ENCODE measurements around the gene NUTM1.
"Not testable (repeated sequence)": the region's sequence is repeated elsewhere in the genome, so short reads cannot be mapped to it uniquely, and the experiment has no call there.

The NUTM1 gene

GRCh38 chr15:34337557-34338306, 5.4 kb upstream of the NUTM1 start, which contains the start of gene SLC12A6:
SLC12A6 (minus strand) TSS chr15:34337781; CDS start chr15:34336680, 1,101 bp downstream.
- peak; percentile 74 to 87 (median 80) for DNase-seq (ENCODE audit: low read depth in 4 of 4, low spot score in 1 of 4)

- DNase-seq (ENCODE audit: low read depth in 4 of 4, low spot score in 1 of 4): no peak
These were observed 4.8 kb upstream of the NUTM1 start for GRCh38 chr15:34338347-34338746.

- DNase-seq (ENCODE audit: low read depth in 4 of 4, low spot score in 1 of 4): no peak
These were observed 3.2 kb upstream of the NUTM1 start for GRCh38 chr15:34339946-34340345.

GRCh38 chr15:34341381-34342212, 1.5 kb upstream of the NUTM1 start:
- DNase-seq (ENCODE audit: low read depth in 4 of 4, low spot score in 1 of 4): no peak

GRCh38 chr15:34342213-34342736, 840 bp upstream of the NUTM1 start:
- DNase-seq (ENCODE audit: low read depth in 4 of 4, low spot score in 1 of 4): not testable (repeated sequence)

- no peak for DNase-seq (ENCODE audit: low read depth in 4 of 4, low spot score in 1 of 4)
These were observed 5.0 kb downstream of the NUTM1 start for GRCh38 chr15:34347951-34348638.

- DNase-seq (ENCODE audit: low read depth in 4 of 4, low spot score in 1 of 4): no peak
These were observed 5.7 kb downstream of the NUTM1 start for GRCh38 chr15:34348735-34349300.

GRCh38 chr15:34349769-34350168, 6.7 kb downstream of the NUTM1 start:
- no peak for DNase-seq (ENCODE audit: low read depth in 4 of 4, low spot score in 1 of 4)

- not testable (repeated sequence) for DNase-seq (ENCODE audit: low read depth in 4 of 4, low spot score in 1 of 4)
These were observed 9.9 kb downstream of the NUTM1 start for GRCh38 chr15:34352996-34353395.

- no peak for DNase-seq (ENCODE audit: low read depth in 4 of 4, low spot score in 1 of 4)
These were observed 10.5 kb downstream of the NUTM1 start for GRCh38 chr15:34353627-34354026.

- DNase-seq (ENCODE audit: low read depth in 4 of 4, low spot score in 1 of 4): no peak
These were observed 11.2 kb downstream of the NUTM1 start for GRCh38 chr15:34354286-34354685.

- DNase-seq (ENCODE audit: low read depth in 4 of 4, low spot score in 1 of 4): no peak
These were observed 12.1 kb downstream of the NUTM1 start for GRCh38 chr15:34355241-34355640.

- DNase-seq (ENCODE audit: low read depth in 4 of 4, low spot score in 1 of 4): no peak
These were observed 14.5 kb downstream of the NUTM1 start for GRCh38 chr15:34357653-34358052.

- no peak for DNase-seq (ENCODE audit: low read depth in 4 of 4, low spot score in 1 of 4)
These were observed 15.3 kb downstream of the NUTM1 start for GRCh38 chr15:34358367-34358766.

GRCh38 chr15:34358948-34359347, 15.8 kb downstream of the NUTM1 start:
- DNase-seq (ENCODE audit: low read depth in 4 of 4, low spot score in 1 of 4): no peak

- DNase-seq (ENCODE audit: low read depth in 4 of 4, low spot score in 1 of 4): no peak
These were observed 16.3 kb downstream of the NUTM1 start for GRCh38 chr15:34359416-34359815.

- no peak for DNase-seq (ENCODE audit: low read depth in 4 of 4, low spot score in 1 of 4)
These were observed 17.2 kb downstream of the NUTM1 start for GRCh38 chr15:34360298-34360697.

GRCh38 chr15:34361278-34361677, 18.2 kb downstream of the NUTM1 start:
- DNase-seq (ENCODE audit: low read depth in 4 of 4, low spot score in 1 of 4): no peak

GRCh38 chr15:34362047-34362773, 19.1 kb downstream of the NUTM1 start:
- DNase-seq (ENCODE audit: low read depth in 4 of 4, low spot score in 1 of 4): no peak

GRCh38 chr15:34364041-34364440, 20.9 kb downstream of the NUTM1 start:
- no peak for DNase-seq (ENCODE audit: low read depth in 4 of 4, low spot score in 1 of 4)
